ENCODE measurements around the gene TXNRD1. TPM values are rescaled to one million over a fixed set of nuclear protein-coding genes. Genes with fewer than 3 reads are reported as not detected.

TXNRD1 gene
- polyA plus RNA-seq, 1 donor = 32.7 TPM

- Histone ChIP-seq H3K4me1 (ENCODE audit: control insufficient read depth, insufficient read depth, low read length) (peaks cover 7% of the 10 kb centered on the region), H3K9me3 (ENCODE audit: control insufficient read depth, low read depth, low read length) (no peaks in the 10 kb centered on the region), H3K27ac (ENCODE audit: low read length) (no peak overlapping the region), H3K4me3 (ENCODE audit: low read length) (no peak overlapping the region), H3K27me3 (ENCODE audit: control insufficient read depth, insufficient read depth, low read length) (peaks cover 9% of the 10 kb centered on the region), H3K36me3 (ENCODE audit: control insufficient read depth, insufficient read depth, low read length) (no peaks in the 10 kb centered on the region)
- WGBS (ENCODE audit: insufficient coverage, low lambda C conversion rate) = no CpG with 5 or more reads among the region's 1 CpG
- no peak for DNase-seq
Observed at GRCh38 chr12:104218935-104219334, 3.4 kb downstream of the TXNRD1 start.

GRCh38 chr12:104219361-104219892 lies 3.8 kb downstream of the TXNRD1 start:
- Histone ChIP-seq H3K4me3 (ENCODE audit: low read length) (no peak overlapping the region), H3K36me3 (ENCODE audit: control insufficient read depth, insufficient read depth, low read length) (no peaks in the 10 kb centered on the region), H3K4me1 (ENCODE audit: control insufficient read depth, insufficient read depth, low read length) (peaks cover 7% of the 10 kb centered on the region), H3K9me3 (ENCODE audit: control insufficient read depth, low read depth, low read length) (no peaks in the 10 kb centered on the region), H3K27ac (ENCODE audit: low read length) (peak overlapping the region; percentile 0), H3K27me3 (ENCODE audit: control insufficient read depth, insufficient read depth, low read length) (peaks cover 9% of the 10 kb centered on the region)
- peak; percentile 22 to 64 for DNase-seq
- 21% methylated on average over 2 of the region's 4 CpGs for WGBS (ENCODE audit: insufficient coverage, low lambda C conversion rate)

DNA sequence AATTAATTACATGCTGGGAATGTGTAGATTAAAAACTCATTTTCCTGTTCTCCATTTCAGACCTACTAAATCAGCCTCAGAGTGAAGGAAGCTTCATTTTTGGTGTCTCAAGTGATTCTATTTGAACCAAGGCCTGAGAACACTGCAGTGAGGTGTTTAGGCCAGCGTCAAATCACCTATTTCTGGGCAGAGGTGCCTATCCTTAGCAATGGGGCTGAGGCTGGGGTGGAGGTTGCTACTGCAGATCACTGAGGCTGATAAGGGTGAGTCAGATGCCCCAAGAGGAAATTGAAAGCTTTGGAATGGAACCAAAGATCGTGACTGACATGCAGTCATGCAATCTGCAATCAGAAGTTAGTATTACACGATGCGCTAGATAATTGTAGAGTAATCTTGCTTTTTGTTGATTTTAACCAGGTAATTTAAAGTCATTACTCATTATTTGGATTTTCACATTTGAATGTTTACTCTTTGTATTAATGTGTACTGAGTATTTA lies 4.4 kb downstream of the TXNRD1 start:
- WGBS (ENCODE audit: insufficient coverage, low lambda C conversion rate) = 50% methylated on average over 2 of the region's 4 CpGs
- Histone ChIP-seq H3K36me3 (ENCODE audit: control insufficient read depth, insufficient read depth, low read length) (no peaks in the 10 kb centered on the region), H3K27me3 (ENCODE audit: control insufficient read depth, insufficient read depth, low read length) (peaks cover 8% of the 10 kb centered on the region), H3K4me1 (ENCODE audit: control insufficient read depth, insufficient read depth, low read length) (peaks cover 7% of the 10 kb centered on the region), H3K9me3 (ENCODE audit: control insufficient read depth, low read depth, low read length) (no peaks in the 10 kb centered on the region), H3K4me3 (ENCODE audit: low read length) (no peak overlapping the region), H3K27ac (ENCODE audit: low read length) (peak overlapping the region; percentile 0)
- DNase-seq = peak; percentile 15 to 24

DNA sequence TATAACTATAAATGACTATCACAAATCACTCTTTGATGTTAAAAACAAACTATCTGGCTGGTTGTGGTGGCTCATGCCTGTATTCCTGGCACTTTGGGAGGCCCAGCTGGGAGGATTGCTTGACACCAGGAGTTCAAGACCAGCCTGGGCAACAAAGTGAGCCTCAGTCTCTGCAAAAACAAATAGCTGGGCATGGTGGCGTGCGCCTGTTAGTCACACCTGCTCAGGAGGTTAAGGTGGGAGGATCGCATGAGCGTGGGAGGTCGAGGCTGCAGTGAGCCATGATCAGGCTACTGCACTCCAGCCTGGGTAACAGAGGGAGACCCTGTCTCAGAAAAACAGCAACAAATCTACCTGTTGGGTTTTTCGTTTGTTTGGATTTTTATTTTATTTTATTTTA lies 5.4 kb downstream of the TXNRD1 start:
- no peak for DNase-seq
- 80% methylated on average over 1 of the region's 6 CpGs for WGBS (ENCODE audit: insufficient coverage, low lambda C conversion rate)
- no peak overlapping the region for H3K27ac ChIP-seq (ENCODE audit: low read length)

DNA sequence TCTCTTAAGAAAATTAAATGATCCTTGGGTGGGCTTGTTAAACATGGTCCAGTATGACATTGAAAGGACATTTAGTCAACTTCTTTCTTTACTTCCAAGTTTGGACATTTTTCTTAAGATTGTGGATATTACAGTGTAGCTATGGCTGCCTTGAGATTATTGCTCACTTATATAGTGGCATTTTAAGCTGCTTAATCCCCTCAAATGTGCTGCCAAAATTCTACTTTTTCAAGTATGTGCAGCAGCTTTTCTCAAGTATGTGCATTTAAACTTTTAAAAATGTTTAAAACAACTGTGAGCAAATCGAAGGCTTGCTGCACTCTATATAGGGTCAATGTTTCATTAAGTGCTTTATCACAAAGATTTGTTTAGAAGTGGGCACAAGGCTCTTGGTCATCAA lies 7.4 kb downstream of the TXNRD1 start:
- Histone ChIP-seq H3K27me3 (ENCODE audit: control insufficient read depth, insufficient read depth, low read length) (no peaks in the 10 kb centered on the region), H3K36me3 (ENCODE audit: control insufficient read depth, insufficient read depth, low read length) (no peaks in the 10 kb centered on the region), H3K4me1 (ENCODE audit: control insufficient read depth, insufficient read depth, low read length) (peaks cover 4% of the 10 kb centered on the region), H3K9me3 (ENCODE audit: control insufficient read depth, low read depth, low read length) (no peaks in the 10 kb centered on the region), H3K27ac (ENCODE audit: low read length) (no peak overlapping the region), H3K4me3 (ENCODE audit: low read length) (no peak overlapping the region)
- WGBS (ENCODE audit: insufficient coverage, low lambda C conversion rate) = no CpG with 5 or more reads among the region's 1 CpG
- DNase-seq = no peak

More for the DNA sequence above, 5.4 kb downstream of the TXNRD1 start:
- no peaks in the 10 kb centered on the region for H3K9me3 ChIP-seq (ENCODE audit: control insufficient read depth, low read depth, low read length)
- peaks cover 4% of the 10 kb centered on the region for H3K27me3 ChIP-seq (ENCODE audit: control insufficient read depth, insufficient read depth, low read length)
- peaks cover 7% of the 10 kb centered on the region for H3K4me1 ChIP-seq (ENCODE audit: control insufficient read depth, insufficient read depth, low read length)
- H3K4me3 ChIP-seq (ENCODE audit: low read length) = no peak overlapping the region
- no peaks in the 10 kb centered on the region for H3K36me3 ChIP-seq (ENCODE audit: control insufficient read depth, insufficient read depth, low read length)

- DNase-seq = peak in 1 of 2 donors; percentile 37
- Histone ChIP-seq H3K27ac (ENCODE audit: low read length) (no peak overlapping the region), H3K36me3 (ENCODE audit: control insufficient read depth, insufficient read depth, low read length) (no peaks in the 10 kb centered on the region), H3K4me1 (ENCODE audit: control insufficient read depth, insufficient read depth, low read length) (peaks cover 4% of the 10 kb centered on the region), H3K27me3 (ENCODE audit: control insufficient read depth, insufficient read depth, low read length) (no peaks in the 10 kb centered on the region), H3K9me3 (ENCODE audit: control insufficient read depth, low read depth, low read length) (no peaks in the 10 kb centered on the region), H3K4me3 (ENCODE audit: low read length) (no peak overlapping the region)
- 100% methylated on average over 1 of the region's 2 CpGs for WGBS (ENCODE audit: insufficient coverage, low lambda C conversion rate)
Observed at GRCh38 chr12:104223712-104224111, 8.1 kb downstream of the TXNRD1 start.

- H3K4me3 ChIP-seq (ENCODE audit: low read length) = no peak overlapping the region
- DNase-seq = no peak
- no peaks in the 10 kb centered on the region for H3K36me3 ChIP-seq (ENCODE audit: control insufficient read depth, insufficient read depth, low read length)
- H3K9me3 ChIP-seq (ENCODE audit: control insufficient read depth, low read depth, low read length) = no peaks in the 10 kb centered on the region
- 100% methylated on average over 2 of the region's 3 CpGs for WGBS (ENCODE audit: insufficient coverage, low lambda C conversion rate)
- no peak overlapping the region for H3K27ac ChIP-seq (ENCODE audit: low read length)
- H3K4me1 ChIP-seq (ENCODE audit: control insufficient read depth, insufficient read depth, low read length) = no peaks in the 10 kb centered on the region
- no peaks in the 10 kb centered on the region for H3K27me3 ChIP-seq (ENCODE audit: control insufficient read depth, insufficient read depth, low read length)
Observed at GRCh38 chr12:104226672-104227071, 11.1 kb downstream of the TXNRD1 start.

DNA sequence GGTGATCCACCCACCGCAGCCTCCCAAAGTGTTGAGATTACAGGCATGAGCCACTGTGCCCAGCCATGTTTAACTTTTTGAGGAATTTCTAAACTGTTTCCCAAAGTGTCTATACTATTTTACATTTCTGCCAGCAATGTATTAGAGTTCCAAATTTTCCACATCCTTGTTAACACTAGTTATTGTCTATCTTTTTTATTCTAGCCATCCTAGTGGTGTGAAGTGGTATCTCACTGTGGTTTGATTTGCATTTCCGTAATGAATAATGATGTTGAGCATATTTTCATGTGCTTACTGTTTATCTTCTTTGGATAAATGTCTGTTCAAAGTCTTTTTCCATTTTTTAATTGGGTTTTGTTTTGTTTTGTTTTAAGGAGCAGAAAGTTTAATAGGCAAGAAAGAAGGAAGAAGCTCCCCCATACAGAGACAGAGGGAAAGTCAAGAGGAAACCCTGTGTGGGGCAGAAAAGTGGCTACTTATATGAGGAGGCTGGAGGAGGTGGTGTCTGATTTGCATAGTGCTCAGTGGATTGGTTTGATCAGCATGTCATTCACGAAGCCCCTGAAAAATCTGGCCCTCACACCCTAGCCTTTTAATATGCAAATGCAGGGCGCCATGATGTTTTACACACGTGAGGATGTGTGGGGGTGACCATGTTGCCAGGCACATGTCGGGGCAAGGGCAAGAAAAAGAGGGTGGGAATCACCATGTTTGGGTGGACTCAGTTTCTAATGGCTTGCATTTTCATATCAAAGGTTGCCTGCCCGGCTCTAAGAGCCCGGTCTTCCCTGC lies 14.9 kb downstream of the TXNRD1 start:
- H3K36me3 ChIP-seq (ENCODE audit: control insufficient read depth, insufficient read depth, low read length) = no peaks in the 10 kb centered on the region
- 60% methylated on average over 2 of the region's 8 CpGs for WGBS (ENCODE audit: insufficient coverage, low lambda C conversion rate)
- H3K4me1 ChIP-seq (ENCODE audit: control insufficient read depth, insufficient read depth, low read length) = no peaks in the 10 kb centered on the region
- no peaks in the 10 kb centered on the region for H3K27me3 ChIP-seq (ENCODE audit: control insufficient read depth, insufficient read depth, low read length)
- no peak overlapping the region for H3K27ac ChIP-seq (ENCODE audit: low read length)
- H3K4me3 ChIP-seq (ENCODE audit: low read length) = no peak overlapping the region
- no peak for DNase-seq
- peaks cover 9% of the 10 kb centered on the region for H3K9me3 ChIP-seq (ENCODE audit: control insufficient read depth, low read depth, low read length)

DNA sequence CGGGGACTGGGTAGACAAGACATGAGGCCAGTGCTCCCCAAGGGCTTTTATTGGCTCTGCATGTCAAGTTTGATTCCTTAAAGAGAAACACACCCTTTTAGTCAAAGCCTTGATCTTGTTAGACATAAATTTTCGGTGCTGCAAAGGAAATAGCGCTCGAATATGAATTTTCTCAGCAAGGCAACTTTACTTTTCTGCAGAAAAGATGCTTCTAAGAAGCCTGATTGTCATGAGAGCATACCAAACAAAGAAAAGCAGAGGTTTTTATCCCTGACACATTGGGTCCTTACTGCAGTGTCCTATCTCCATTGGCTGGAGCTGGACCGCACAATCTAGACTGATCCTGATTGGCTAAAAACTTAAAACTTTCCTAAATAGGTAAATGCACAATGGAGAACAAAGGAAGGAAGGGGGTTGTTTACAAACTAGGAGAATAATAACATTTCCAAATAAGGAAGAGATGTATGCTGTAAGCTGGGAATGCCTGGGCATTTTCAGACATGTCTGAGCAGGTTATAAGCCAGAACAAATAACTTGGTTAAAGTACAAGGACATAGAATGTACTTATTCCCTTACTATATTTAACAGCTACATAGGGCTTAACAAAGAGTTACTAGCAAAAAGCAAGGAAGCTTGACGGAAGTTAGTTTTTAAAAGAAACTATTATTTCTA lies 17.2 kb downstream of the TXNRD1 start:
- Histone ChIP-seq H3K4me3 (ENCODE audit: low read length) (no peak overlapping the region), H3K4me1 (ENCODE audit: control insufficient read depth, insufficient read depth, low read length) (no peaks in the 10 kb centered on the region), H3K27me3 (ENCODE audit: control insufficient read depth, insufficient read depth, low read length) (no peaks in the 10 kb centered on the region), H3K36me3 (ENCODE audit: control insufficient read depth, insufficient read depth, low read length) (no peaks in the 10 kb centered on the region), H3K27ac (ENCODE audit: low read length) (no peak overlapping the region), H3K9me3 (ENCODE audit: control insufficient read depth, low read depth, low read length) (peaks cover 9% of the 10 kb centered on the region)
- DNase-seq = no peak
- 100% methylated on average over 1 of the region's 6 CpGs for WGBS (ENCODE audit: insufficient coverage, low lambda C conversion rate)

- Histone ChIP-seq H3K27me3 (ENCODE audit: control insufficient read depth, insufficient read depth, low read length) (no peaks in the 10 kb centered on the region), H3K27ac (ENCODE audit: low read length) (no peak overlapping the region), H3K4me3 (ENCODE audit: low read length) (no peak overlapping the region), H3K9me3 (ENCODE audit: control insufficient read depth, low read depth, low read length) (peaks cover 9% of the 10 kb centered on the region), H3K4me1 (ENCODE audit: control insufficient read depth, insufficient read depth, low read length) (no peaks in the 10 kb centered on the region), H3K36me3 (ENCODE audit: control insufficient read depth, insufficient read depth, low read length) (no peaks in the 10 kb centered on the region)
- DNase-seq = no peak
- 100% methylated on average over 2 of the region's 7 CpGs for WGBS (ENCODE audit: insufficient coverage, low lambda C conversion rate)
Observed at GRCh38 chr12:104234926-104235499, 19.4 kb downstream of the TXNRD1 start.
